Skin epidermis (tissue), 12 donors: ENCODE data around the gene UPK3BL1.
"Not testable (repeated sequence)": the region's sequence is repeated elsewhere in the genome, so short reads cannot be mapped to it uniquely, and the experiment has no call there.

ENCODE experiments used
- H3K27ac ChIP-seq, 21 experiments: fragments of 200-600 bp; sonication (generic) in 11 of 21; one replicate each; pipeline ENCODE4 v1.5.0; 2020; ENCODE audit warnings: mild to moderate bottlenecking in 3 of 21, inconsistent platforms in 2 of 21, moderate library complexity in 2 of 21
- H3K4me3 ChIP-seq, 7 experiments: fragments of 200-600 bp; sonication (generic) in 2 of 7; one replicate each; pipeline ENCODE4 v1.5.0; 2020; ENCODE audit warnings: inconsistent platforms in 2 of 7, mild to moderate bottlenecking in 2 of 7, moderate library complexity in 1 of 7

UPK3BL1 gene

DNA sequence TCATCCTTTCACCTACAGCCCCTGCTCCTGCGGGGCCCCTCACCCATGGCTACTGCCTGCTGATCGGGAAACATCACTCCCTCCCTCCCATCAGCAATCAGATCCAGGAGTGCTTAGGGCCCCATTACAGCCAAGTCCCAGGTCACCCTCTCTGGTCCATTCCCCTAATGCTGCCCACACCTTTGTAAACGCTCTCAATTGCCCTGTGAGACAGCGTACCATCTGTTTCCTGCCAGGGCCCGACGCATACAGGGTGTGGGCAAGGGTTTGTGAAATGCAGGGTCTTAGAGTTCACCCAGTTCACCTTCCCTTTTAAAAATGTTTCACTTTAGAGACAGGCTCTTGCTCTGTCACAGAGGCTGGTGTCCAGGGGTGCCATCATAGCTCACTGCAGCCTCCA is 8.3 kb downstream of the UPK3BL1 start:
- not testable (repeated sequence) for H3K4me3 ChIP-seq

DNA sequence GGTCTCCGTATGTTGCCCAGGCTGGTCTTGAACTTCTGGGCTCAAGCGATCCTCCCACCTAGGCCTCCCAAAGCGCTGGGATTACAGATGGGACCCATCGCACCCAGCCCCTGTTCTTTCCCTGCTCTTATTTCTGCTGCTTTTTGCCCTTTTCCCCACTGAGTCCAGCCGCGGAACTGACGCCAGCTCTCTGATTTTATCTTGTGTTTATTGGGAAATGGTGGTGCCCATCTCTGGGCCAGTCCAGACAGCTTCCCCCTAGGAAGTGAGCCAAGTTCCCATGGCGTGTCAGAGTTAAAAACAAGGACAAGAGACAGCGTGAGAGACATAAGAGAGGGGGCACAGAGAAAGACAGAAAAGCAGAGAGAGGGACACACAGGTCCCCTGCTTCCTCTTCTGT is 12.0 kb downstream of the UPK3BL1 start:
- H3K4me3 ChIP-seq, H3K27ac ChIP-seq: not testable (repeated sequence)

More for the DNA sequence above, 8.3 kb downstream of the UPK3BL1 start:
- H3K27ac ChIP-seq = not testable (repeated sequence)

DNA sequence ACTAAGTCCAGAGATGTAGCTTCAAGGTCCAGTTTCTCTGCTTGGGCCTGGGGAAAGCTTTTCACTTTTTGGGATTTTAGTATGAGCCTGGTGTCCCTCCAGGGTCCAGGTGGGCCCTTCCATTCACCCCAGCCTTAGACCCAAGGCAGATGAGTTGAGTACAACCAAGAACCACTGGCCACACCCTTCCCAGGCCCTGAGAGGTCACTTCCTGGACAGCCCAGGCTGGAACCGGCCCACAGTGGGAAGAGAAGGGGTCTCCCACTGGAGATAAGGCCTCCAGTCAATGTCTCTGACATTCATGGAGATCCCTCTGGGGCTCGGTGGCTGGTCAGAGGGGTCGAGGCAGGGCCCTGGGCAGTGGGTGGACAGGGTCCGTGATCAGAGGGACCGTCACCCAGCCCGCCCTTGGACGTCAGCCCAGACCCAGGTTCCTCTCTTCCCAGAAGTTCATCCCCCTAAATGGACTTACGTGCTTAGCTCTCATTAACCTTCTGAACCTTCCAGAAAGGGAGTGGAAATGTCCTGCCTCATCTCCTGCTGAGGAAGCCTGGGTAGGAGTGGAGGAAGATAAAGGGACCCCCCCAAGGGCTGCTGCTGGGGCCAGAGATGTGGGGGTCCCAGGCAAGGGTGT is 15.2 kb downstream of the UPK3BL1 start:
- not testable (repeated sequence) for H3K27ac ChIP-seq, H3K4me3 ChIP-seq

DNA sequence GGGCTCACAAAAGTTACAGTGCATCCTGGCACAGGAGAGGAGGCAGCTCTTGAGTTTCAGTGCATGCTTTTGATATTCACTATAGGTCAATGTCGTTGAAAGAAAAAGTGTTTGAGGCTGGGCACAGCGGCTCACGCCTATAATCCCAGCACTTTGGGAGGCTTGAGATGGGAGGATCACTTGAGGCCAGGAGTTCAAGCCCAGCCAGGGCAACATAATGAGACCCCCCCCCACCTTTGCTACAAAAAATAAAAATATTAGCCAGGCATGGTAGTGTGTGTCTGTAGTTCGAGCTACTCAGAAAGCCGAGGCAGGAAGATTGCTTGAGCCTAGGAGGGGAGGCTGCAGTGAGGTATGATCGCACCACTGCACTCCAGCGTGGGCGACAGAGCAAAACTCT is 24.5 kb downstream of the UPK3BL1 start:
- not testable (repeated sequence) for H3K27ac ChIP-seq, H3K4me3 ChIP-seq

DNA sequence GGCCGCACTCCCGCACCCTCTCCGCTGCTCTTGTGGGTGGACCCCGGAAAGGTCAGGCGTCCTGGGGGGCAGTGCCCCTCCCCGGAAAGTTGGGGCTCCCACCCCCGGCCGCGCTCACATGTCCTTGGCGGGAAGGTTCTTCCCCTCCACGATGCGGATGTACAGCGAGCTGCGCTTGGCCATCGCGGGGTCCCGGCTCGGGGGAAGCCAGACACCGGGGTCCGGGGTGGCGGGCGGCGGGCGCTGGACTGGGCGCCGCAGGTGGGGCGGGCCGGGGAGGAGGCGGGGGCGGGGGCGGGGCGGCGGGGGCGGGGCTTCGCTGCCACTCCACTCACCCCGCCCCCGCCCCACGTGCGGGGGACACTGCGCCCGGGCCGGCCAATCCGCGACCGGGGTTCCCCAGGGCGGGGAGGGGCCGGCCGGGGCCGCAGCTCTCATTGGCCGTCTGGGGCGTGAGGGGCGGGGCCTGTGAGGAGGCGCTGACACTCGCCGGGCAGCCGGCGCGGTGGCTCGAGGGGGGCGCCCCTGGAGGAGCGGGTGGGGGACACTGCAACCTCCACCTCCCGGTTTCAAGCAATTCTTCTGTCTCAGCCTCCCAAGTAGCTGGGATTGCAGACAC is 26.0 kb downstream of the UPK3BL1 start, which contains the start of gene RASA4:
Gene RASA4, minus strand, starts transcription at position 250 of the 619 bp plus-strand sequence. Its CDS starts 67 bp downstream, at position 183.
- peak within 1 kb of the TSS in 1 of 21 experiments; percentile 51 for H3K27ac ChIP-seq
- H3K4me3 ChIP-seq = peak within 1 kb of the TSS; percentile 27 to 46 (median 30)

DNA sequence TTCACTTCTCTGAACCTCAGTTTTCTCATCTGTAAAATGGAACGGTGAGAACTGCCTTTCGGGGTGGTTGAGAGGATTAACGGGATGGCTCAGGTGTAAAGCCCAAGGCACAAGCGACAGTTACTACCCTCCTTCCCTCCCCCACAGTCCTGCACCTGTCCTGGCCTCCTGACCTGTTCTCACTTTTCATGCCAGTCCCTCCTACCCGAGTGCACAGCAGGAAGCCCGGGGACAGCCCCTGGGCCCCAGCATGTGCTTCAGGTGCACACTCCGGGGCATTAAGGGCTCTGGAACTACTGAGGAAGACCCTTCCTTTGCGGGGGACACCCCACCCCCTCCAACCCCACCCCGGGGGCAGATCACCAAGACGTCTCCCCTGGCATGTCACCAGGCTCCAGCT is 26.7 kb downstream of the UPK3BL1 start:
- not testable (repeated sequence) for H3K4me3 ChIP-seq, H3K27ac ChIP-seq

DNA sequence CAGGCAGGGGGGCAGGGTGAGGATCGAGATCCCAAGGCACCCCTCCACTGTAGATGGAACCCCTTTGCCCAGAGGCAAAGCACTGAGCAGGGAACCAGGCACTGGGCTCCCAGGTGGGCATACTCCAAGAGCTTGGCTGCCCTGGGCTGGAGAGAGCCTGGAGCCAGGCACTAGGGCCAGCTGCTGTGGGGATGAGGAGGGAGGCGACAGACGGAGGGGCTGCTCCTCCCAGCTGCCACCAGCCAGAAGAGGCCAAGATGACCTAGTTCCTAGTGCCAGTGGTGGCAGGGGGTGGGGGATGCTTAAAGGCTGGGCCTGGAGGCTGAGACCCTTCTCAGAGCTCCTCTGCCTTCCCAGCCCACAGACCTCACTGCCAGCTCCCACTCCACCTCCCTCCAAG is 27.7 kb downstream of the UPK3BL1 start:
- not testable (repeated sequence) for H3K4me3 ChIP-seq, H3K27ac ChIP-seq

DNA sequence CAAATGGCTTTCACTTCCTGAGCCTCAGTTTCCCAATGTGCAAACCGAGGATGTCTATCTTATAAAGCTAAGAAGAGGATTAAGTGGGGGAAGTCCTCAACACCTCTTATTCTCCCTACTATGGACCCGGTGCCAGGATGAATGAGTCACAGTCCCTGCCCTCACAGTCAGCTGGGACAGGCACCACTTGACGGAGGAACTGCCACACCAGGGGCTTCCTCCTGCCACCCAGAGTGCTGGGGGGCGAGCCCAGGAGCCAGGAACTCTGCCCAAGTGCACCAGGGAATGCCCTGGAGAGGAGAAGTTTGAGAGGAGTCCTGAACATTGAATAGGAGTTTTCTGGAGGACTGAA is 28.3 kb downstream of the UPK3BL1 start:
- not testable (repeated sequence) for H3K4me3 ChIP-seq, H3K27ac ChIP-seq

DNA sequence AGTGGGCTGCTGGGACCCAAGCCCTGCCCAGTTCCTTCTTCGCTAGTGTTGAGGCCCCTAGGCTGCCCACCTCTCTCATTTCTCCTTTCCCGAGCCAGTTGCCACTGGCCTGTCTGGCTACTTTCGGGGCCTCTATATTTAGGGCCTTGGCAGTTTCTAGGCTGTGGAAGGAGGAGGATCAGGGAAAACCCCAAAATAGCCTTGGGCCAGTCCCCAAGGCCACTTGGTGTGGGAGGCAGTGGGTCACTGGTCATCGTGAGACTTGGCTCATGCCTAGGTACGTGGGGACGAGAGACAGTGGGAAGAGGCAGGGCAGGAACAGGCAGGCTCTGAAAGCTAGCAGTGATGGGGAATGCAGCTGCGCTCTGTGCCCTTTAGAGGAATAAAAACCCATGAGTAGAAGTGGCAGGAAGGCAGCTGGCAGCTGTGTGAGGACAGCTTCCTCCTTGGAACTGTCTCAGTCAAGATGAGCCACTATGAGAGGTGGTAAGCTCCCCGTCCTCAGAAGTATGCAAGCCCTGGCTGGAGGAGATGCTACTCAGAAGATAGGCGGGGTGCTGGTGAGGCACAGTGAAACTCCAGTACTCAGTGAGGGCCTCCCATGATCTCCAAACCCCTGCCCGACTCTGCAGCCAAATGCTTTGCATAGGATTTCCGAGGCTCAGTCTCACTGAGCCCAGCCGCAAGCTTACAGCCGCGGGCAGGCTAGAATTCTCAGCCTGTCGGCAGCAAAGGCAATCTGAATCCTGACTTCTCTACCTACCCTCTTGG is 28.8 kb downstream of the UPK3BL1 start:
- peak overlapping the region in 6 of 21 experiments; percentile 32 to 73 (median 44) for H3K27ac ChIP-seq

DNA sequence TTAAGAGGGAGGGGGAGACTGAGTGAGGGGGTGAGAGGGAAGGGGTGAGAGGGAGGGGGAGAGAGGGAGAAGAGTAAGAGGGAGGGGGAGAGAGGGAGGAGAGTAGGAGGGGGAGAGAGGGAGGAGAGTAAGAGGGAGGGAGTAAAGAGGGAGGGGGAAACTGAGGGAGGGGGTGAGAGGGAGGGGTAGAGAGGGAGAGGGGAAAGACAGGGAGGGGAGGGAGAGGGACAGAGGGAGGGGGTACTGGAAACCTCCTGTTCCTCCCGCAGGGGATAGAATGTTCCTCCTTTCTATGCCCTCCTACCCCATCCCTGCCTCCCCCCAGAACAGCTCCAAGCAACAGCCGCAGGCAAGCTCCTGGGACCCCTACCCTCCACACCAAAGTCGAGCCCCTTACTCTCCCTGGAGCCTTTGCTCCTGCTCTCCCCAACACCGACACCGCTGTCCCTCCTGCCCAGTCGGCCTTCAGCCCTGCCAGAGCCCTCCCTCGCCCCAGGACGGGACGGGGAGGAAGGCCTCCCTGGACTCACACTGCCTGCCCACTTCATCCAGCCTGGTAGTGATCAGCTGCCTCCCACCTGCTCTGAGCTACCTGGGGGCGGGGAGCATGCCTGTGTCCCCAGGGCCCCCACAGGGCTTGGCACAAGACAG is 30.8 kb downstream of the UPK3BL1 start:
- H3K27ac ChIP-seq = peak overlapping the region in 11 of 21 experiments; percentile 14 to 83 (median 72)
- not testable (repeated sequence) for H3K4me3 ChIP-seq

More for the DNA sequence above, 28.8 kb downstream of the UPK3BL1 start:
- not testable (repeated sequence) for H3K4me3 ChIP-seq

DNA sequence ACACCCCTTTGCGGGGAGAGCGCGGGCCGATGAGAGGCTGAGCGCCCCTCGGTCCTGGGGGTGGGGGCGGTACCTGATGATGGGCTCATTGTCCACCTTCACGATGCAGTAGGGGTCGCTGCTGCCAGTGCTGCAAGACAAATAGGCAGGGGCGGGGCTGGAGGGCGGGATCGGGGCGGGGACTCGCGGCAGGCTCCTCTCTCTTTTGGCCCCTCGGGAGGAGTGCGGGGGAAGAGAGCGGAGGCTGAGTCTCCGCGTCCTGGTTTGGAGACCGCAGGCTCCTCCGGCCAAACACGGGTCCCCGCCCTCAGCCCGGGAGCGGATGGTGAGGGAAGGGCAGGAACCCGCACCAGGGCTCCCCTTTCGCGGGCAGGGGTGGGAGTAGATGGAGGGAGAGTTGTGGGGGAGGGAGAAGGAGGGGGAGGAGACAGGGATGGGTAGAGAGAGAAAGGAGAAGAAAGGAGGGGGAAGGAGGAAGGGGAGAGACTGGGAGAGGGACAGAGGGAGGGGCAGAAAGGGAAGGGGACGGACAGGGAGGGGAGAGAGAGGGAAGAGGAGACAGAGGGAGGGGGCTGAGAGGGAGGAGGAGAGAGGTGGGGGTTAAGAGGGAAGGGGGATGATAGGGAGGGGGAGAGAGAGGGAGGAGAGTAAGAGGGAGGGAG is 31.4 kb downstream of the UPK3BL1 start:
- H3K4me3 ChIP-seq, H3K27ac ChIP-seq: not testable (repeated sequence)

DNA sequence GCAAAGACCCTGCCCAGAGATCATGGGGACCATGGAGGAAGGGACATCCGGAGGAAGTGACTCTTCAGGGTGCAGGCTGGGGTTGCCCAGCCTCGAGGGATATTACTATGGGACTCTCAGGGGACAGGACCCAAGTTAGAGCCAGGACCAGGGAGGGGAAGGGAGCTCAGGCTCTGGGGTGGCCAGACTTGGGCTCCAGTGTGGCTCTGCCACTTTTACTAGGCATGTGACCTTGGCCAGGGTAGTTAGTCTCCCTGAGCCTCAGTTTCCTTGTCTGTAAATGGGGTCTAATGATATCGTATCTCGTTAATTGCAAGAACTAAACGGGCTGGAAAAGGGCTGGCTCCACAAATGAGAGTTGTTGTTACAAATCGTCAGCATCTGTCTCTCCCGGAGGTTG is 32.1 kb downstream of the UPK3BL1 start:
- not testable (repeated sequence) for H3K27ac ChIP-seq, H3K4me3 ChIP-seq

DNA sequence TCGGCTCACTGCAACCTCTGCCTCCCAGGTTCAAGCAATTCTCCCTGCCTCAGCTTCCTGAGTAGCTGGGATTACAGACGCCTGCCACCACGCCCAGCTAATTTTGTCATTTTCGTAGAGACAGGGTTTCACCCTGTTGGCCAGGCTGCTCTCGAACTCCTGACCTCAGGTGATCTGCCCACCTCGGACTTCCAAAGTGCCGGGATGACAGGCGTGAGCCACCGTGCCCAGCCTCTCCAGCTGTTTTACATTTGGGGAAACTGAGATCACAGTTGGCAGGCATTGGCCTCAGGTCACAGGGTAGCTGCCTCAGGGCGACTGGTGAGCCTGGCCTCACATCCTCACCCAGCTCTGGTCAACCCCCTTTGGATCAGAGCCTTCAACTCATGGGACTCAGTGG is 32.9 kb downstream of the UPK3BL1 start:
- H3K4me3 ChIP-seq, H3K27ac ChIP-seq: not testable (repeated sequence)

DNA sequence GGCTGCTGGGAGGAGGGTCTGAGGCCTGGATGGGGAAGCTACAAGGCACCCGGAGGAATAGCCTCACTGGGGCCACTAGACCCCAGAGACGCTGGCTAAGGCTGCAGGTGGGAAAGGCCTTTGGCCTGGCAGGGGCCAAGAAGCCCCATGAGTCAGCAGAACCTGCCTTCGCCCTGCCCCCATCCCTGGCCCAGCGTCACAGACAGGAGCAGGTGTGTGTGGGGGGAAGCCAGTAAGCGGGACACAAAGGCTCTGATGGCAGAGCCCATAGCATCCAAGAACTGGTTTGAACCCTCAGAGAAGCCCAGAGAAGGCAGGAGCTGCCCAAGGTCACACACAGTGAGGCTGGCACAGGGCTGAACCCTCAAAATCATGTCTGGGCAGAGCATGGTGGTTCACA is 35.7 kb downstream of the UPK3BL1 start:
- H3K4me3 ChIP-seq = not testable (repeated sequence)

DNA sequence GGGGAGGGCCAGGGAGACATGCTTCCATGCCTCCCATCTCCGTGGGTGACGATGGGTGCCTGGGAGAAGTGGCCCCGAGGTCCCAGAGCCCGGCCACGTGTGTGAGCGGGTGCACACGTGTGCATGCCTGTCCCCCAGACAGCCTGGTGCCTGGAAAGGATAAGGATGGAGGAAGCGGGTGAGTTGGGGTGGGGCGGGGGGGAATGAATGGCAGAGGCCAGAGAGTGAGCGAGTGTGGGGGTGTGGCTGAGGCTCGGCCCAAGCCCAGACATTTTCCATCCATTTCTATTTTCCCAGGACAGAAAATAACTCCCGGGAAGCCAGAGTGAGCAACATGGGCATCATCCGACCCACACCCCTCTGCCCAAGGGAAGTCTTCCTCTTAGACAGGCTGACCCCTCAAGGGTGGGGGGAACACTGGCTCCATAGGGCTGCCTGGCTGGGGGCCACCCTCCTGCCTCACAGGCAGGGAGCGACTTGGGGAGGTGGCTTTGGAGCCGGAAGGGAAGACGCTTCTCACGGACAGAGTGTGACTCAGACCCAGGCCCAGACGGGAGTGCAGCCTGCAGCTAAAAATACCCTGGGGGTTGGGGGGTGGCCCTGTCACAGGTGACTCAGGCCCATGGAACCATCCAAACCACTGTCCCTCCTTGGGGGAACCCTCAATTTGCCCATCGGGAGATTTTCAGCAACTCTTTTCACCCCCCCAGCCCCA is 38.0 kb downstream of the UPK3BL1 start:
- H3K27ac ChIP-seq, H3K4me3 ChIP-seq: not testable (repeated sequence)

More for the DNA sequence above, 35.7 kb downstream of the UPK3BL1 start:
- not testable (repeated sequence) for H3K27ac ChIP-seq

DNA sequence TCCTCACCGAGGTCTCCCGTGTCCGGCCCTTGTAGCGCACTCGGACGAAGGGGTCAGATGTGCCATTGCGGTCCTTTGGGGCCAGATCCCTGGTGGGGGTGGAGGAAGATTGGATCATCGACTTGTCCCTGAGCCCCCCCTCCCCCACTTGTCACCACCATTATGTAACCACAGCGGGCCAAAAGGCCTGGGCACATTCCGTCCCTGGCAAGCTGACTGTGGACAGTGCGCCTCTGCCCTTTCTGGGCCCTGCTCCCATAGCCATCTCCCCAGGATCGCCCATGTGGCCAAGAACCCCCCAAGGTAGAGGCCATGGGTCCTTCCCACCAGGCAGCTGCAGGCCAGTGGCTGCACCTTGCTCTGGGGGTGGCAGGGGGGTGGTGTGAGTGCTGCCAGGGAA is 40.3 kb downstream of the UPK3BL1 start:
- H3K4me3 ChIP-seq, H3K27ac ChIP-seq: not testable (repeated sequence)

DNA sequence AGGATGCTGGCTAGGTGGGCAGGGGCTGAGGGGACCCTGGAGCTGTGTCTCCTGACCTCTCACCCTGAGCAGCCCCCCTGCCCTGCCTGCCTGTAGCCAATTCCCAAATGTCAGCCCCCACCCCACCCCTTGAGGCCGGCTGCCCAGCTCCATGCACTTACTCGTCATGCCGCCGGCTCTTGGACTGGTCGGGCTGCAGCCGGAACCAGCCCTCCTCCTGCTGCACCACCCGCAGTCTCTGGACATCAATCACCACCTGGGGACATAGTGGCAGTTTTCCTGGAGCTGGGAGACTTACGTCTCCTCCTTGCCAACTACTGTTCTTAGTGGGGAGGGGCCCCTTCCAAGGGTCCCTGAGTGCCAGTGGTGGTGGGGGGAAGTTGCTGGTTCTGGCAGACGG is 42.9 kb downstream of the UPK3BL1 start:
- not testable (repeated sequence) for H3K4me3 ChIP-seq, H3K27ac ChIP-seq

DNA sequence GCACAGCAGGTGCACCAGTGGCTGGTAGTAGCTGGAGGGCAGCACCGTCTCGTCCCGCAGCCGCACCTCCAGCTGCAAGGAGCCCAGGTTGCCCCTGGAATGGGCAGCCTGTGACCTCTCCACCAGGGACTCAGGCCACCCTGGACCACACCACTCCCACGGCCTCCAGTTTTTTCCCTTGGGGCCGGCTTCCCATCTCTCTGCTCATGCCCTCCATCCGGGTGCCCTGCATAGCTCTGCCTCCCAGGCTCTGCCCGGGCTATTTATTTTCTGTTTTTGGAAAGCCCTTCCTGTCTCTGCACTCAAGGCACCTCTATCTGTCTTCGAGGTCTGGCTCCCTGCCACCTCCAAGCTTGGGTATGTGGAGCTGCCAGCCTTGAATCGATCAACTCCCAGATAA is 46.6 kb downstream of the UPK3BL1 start:
- not testable (repeated sequence) for H3K27ac ChIP-seq, H3K4me3 ChIP-seq

DNA sequence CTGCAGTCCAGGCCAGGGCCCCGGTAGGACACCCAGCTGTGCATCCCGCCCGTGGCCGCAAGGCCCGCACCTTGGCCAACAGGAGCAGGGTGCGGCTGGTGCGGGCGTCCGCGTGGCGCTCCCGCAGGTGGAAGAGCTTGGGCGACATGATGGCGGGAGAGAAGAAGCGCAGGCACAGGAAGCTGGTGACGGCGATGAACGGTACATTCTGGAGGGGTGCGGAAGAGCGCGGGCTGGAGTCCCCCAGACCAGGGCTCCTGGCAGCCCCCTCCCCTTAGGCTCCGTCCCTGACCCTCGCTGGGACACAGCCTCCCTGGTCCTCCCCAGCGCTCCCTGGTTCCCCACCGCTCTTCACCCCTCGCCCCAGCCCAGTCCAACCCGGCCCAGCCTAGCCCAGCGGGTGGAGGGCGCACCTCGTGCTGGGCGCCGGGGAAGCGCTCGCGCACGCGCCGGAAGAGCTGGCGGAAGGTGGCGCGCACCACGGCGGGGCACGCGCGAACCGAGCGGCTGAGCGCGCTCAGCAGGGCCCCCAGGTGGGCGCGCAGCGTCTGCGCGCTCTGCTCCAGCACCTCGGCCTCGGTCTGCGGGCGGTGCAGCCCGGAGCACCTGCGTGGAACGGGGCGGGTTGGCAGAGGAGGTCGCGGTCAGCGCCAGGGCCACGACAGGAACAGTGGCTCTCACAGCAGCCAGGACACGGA is 48.8 kb downstream of the UPK3BL1 start:
- not testable (repeated sequence) for H3K4me3 ChIP-seq, H3K27ac ChIP-seq
